AG04450 (cell line): Measurements from ENCODE around the gene XPR1. TPM values are rescaled to one million over a fixed set of nuclear protein-coding genes. Genes with fewer than 3 reads are reported as not detected.
A peak's percentile ranks its signal among the peaks of the same experiment; 100 is the strongest.

ENCODE experiments used
- CTCF ChIA-PET: fragments of 300-600, 350-600 bp; formaldehyde crosslinking; extraction: SDS; loops from one replicate; lab custom pipeline; 2022; ENCODE audit warnings: antibody characterized with exemption, inconsistent platforms; lab: Charles Lee
- POLR2A ChIA-PET: fragments of 350-600 bp; formaldehyde crosslinking; extraction: SDS; loops from one replicate; lab custom pipeline; 2021; ENCODE audit warnings: antibody characterized with exemption, inconsistent platforms; lab: Yijun Ruan, JAX
- DNase-seq: peaks from one replicate; pipeline ENCODE4 v3.0.0-alpha.2; 2011; ENCODE audit warnings: low read depth, low spot score
- H3K27ac ChIP-seq: one replicate; pipeline ENCODE4 v1.5.1; 2012; ENCODE audit warnings: low read depth, low read length, control low read depth
- H3K27me3 ChIP-seq: one replicate; pipeline ENCODE4 v1.6.0; 2012; ENCODE audit warnings: low read length; ENCODE audit not compliant: control insufficient read depth, insufficient read depth
- H3K4me3 ChIP-seq: 2 replicates; pipeline ENCODE4 v1.5.1; 2011; ENCODE audit warnings: mild to moderate bottlenecking, low read depth, low read length, control low read depth
- H3K9me3 ChIP-seq: 2 replicates; pipeline ENCODE4 v1.5.1; 2012; ENCODE audit warnings: low read length; ENCODE audit not compliant: control insufficient read depth, insufficient read depth
- polyA plus RNA-seq: library from polyadenylated mRNA; depleted of rRNA; stranded (reverse); fragments of >200 nt; gene quantifications from 2 replicates; pipeline ENCODE4 v1.2.3, GENCODE V29; 2011
- TF ChIP-seq, protein P1 (sequence below): IDR thresholded peaks from 2 replicates; pipeline ENCODE4 v1.5.1; 2011; ENCODE audit warnings: low read depth, low read length, control low read depth, inconsistent platforms

XPR1 gene
- polyA plus RNA-seq, 1 experiment = 63.2 TPM

DNA sequence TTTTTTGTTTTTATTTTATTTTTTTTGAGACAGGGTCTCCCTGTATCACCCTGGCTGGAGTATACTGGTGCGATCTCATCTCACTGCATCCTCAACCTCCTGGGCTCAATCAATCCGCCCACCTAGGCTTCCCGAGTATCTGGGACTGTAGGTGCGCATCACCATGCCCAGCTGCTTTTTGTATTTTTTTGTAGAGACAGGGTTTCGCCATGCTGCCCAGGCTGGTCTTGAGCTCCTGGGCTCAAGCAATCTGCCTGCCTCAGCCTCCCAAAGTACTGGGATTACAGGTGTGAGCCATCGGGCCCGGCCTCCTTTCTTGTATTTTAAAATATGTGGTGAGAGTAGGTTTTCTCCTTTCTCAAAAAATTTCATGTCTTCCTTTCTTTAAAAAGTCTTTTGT, 122.6 kb downstream of the XPR1 start:
- no peak overlapping the region for H3K27ac ChIP-seq
- ChIA-PET POLR2A (no interaction called here), CTCF (no interaction called here)
- DNase-seq = no peak
- H3K4me3 ChIP-seq = no peak overlapping the region
- no peaks in the 10 kb centered on the region for H3K27me3 ChIP-seq
- TF ChIP-seq, protein P1, sequence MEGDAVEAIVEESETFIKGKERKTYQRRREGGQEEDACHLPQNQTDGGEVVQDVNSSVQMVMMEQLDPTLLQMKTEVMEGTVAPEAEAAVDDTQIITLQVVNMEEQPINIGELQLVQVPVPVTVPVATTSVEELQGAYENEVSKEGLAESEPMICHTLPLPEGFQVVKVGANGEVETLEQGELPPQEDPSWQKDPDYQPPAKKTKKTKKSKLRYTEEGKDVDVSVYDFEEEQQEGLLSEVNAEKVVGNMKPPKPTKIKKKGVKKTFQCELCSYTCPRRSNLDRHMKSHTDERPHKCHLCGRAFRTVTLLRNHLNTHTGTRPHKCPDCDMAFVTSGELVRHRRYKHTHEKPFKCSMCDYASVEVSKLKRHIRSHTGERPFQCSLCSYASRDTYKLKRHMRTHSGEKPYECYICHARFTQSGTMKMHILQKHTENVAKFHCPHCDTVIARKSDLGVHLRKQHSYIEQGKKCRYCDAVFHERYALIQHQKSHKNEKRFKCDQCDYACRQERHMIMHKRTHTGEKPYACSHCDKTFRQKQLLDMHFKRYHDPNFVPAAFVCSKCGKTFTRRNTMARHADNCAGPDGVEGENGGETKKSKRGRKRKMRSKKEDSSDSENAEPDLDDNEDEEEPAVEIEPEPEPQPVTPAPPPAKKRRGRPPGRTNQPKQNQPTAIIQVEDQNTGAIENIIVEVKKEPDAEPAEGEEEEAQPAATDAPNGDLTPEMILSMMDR = no peak
- peaks cover 4% of the 10 kb centered on the region; the same call in 1 of the 2 replicates for H3K9me3 ChIP-seq

DNA sequence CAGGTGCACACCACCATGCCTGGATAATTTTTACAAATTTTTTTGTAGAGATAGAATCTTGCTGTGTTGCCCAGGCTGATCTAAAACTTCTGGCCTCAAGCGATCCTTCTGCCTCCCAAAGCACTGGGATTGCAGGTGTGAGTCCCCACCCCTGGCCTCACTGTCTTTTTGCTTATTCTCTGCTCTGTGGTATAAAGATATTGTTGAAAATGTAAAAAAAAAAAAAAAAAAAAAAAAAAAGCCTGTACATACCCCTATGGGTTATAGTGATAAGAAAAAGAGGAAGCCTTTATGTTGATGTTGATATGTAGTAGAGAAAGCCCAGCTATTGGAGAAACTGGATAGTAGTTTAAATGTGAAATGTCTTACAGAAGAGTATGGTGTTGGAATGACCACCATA, 125.8 kb downstream of the XPR1 start:
- Histone ChIP-seq H3K27me3 (no peaks in the 10 kb centered on the region), H3K4me3 (no peak overlapping the region), H3K9me3 (peaks cover 4% of the 10 kb centered on the region; the same call in 1 of the 2 replicates), H3K27ac (no peak overlapping the region)
- no peak for DNase-seq
- POLR2A ChIA-PET = no interaction called here
- CTCF ChIA-PET = no interaction called here
- TF ChIP-seq, protein P1 = no peak

DNA sequence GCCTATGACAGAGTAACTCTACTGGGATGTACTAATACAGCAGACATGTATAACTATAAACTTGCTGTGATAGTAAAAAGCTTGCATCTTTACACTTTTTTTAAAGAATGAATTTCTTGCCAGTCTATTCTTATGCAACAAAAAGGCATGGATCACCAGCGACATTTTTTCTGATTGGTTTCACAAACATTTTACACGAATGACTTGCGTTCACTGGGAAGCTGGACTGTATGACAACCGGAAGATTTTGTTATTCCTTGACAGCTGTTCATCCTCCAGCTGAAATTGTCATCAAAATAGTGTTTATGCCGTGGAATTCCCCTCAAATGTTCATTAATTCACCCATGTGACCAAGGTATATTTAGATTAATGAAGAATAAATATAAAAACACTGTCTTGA, 131.0 kb downstream of the XPR1 start:
- DNase-seq = no peak
- TF ChIP-seq, protein P1 = no peak
- Histone ChIP-seq H3K9me3 (no peaks in the 10 kb centered on the region), H3K27ac (no peak overlapping the region), H3K4me3 (no peak overlapping the region), H3K27me3 (no peaks in the 10 kb centered on the region)
- CTCF ChIA-PET = no interaction called here
- POLR2A ChIA-PET = interaction anchor here (0.5 to 0.6 kb wide), 2 partner anchors 104 to 190 kb away, joined by 4 to 7 read pairs; no protein-coding TSS in a partner anchor

DNA sequence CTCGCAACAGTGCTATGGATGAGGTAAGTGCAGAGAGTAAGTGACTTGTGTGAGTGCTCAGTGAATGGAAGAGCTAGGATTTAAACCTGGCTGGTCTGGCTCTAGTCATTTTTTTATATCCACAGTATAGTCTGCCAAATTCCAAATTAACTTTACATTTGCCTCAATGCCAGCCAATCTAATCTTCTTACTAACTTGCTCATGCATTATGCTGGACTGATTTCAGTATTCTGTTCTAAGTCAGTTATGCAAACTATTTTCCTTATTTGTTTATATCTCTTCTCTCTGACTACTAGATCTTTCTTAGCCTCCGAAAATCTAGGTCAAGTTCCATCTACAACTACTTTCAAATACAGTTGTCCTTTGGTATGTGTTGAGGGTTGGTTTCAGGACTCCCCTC, 133.3 kb downstream of the XPR1 start:
- TF ChIP-seq, protein P1 = no peak
- Histone ChIP-seq H3K4me3 (no peak overlapping the region), H3K9me3 (no peaks in the 10 kb centered on the region), H3K27me3 (no peaks in the 10 kb centered on the region), H3K27ac (no peak overlapping the region)
- DNase-seq = peak; percentile 38
- ChIA-PET CTCF (interaction anchor here (0.6 kb wide), 1 partner anchor 272 kb away, joined by 5 read pairs; no protein-coding TSS in a partner anchor), POLR2A (interaction anchor here (0.7 kb wide), 1 partner anchor 21 kb away, joined by 3 read pairs; no protein-coding TSS in a partner anchor)

DNA sequence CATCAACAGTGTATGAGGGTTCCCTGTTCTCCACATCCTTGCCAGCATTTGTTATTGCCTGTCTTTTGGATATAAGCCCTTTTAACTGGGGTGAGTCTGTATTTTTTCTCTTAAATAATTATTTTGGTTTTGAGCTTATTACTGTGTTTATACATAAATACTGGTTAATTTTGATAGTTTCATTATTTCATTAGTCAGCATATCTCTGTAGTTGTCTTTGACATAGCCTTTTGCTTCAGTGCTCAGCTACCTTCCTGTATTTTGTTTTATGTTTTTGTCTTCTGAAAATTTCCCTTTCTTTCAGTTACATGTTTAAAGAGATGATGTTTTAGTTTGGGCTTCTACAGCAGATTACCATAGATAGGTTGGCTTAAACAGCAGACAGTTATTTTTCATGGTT, 138.1 kb downstream of the XPR1 start:
- Histone ChIP-seq H3K9me3 (no peaks in the 10 kb centered on the region), H3K27ac (no peak overlapping the region), H3K27me3 (no peaks in the 10 kb centered on the region), H3K4me3 (no peak overlapping the region)
- CTCF ChIA-PET = no interaction called here
- POLR2A ChIA-PET = no interaction called here
- TF ChIP-seq, protein P1 = no peak
- DNase-seq = no peak
